Measurements from ENCODE around the gene ILDR1. TPM values are rescaled to one million over a fixed set of nuclear protein-coding genes. Genes with fewer than 3 reads are reported as not detected.

ILDR1 gene
- total and polyA plus RNA-seq, 10 of the 15 experiments (the other 5 are each of a cell fraction or from before 2014, with no cell fraction given): 1.3 to 12.0 (median 7.0) TPM

- TF ChIP-seq, protein P1, sequence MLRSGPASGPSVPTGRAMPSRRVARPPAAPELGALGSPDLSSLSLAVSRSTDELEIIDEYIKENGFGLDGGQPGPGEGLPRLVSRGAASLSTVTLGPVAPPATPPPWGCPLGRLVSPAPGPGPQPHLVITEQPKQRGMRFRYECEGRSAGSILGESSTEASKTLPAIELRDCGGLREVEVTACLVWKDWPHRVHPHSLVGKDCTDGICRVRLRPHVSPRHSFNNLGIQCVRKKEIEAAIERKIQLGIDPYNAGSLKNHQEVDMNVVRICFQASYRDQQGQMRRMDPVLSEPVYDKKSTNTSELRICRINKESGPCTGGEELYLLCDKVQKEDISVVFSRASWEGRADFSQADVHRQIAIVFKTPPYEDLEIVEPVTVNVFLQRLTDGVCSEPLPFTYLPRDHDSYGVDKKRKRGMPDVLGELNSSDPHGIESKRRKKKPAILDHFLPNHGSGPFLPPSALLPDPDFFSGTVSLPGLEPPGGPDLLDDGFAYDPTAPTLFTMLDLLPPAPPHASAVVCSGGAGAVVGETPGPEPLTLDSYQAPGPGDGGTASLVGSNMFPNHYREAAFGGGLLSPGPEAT (IDR thresholded peaks at IDR 0.05; ENCODE audit: low read depth): no peak; the same call in 1 of the 2 replicates
- TF ChIP-seq FOXM1 (IDR thresholded peaks at IDR 0.05; ENCODE audit: low read depth, low read length): no peak
- TF ChIP-seq, protein P2, sequence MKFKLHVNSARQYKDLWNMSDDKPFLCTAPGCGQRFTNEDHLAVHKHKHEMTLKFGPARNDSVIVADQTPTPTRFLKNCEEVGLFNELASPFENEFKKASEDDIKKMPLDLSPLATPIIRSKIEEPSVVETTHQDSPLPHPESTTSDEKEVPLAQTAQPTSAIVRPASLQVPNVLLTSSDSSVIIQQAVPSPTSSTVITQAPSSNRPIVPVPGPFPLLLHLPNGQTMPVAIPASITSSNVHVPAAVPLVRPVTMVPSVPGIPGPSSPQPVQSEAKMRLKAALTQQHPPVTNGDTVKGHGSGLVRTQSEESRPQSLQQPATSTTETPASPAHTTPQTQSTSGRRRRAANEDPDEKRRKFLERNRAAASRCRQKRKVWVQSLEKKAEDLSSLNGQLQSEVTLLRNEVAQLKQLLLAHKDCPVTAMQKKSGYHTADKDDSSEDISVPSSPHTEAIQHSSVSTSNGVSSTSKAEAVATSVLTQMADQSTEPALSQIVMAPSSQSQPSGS (IDR thresholded peaks at IDR 0.05; ENCODE audit: low read length): no peak
- TF ChIP-seq KAT2A (conservative IDR thresholded peaks at IDR 0.05; ENCODE audit: control insufficient read depth, low read depth, low read length): no peak
- no peak for TF ChIP-seq CREB1 (IDR thresholded peaks at IDR 0.05; ENCODE audit: low read depth)
- peak; percentile 68 for TF ChIP-seq MEF2B (IDR thresholded peaks at IDR 0.05; ENCODE audit: partially characterized antibody, poor library complexity, severe bottlenecking)
- TF ChIP-seq MEF2A (IDR thresholded peaks at IDR 0.05; ENCODE audit: insufficient read depth, low read depth, low read length): no peak
- no peak for TF ChIP-seq ETV6 (conservative IDR thresholded peaks at IDR 0.05 in 1 of 2, IDR thresholded peaks at IDR 0.05 in 1 of 2; ENCODE audit: borderline replicate concordance in 1 of 2, low read depth in 1 of 2)
- no peak for TF ChIP-seq STAT1 (conservative IDR thresholded peaks at IDR 0.05)
- no peak for TF ChIP-seq CHD1 (IDR thresholded peaks at IDR 0.05; ENCODE audit: low read depth, low read length)
- TF ChIP-seq MTA2 (IDR thresholded peaks at IDR 0.05; ENCODE audit: low read depth): peak; percentile 64; the same call in 1 of the 2 replicates
- TF ChIP-seq PBX3 (IDR thresholded peaks at IDR 0.05; ENCODE audit: insufficient replicate concordance, low read depth, low read length): no peak
- TF ChIP-seq NBN (IDR thresholded peaks at IDR 0.05): no peak
- TF ChIP-seq IKZF2 (IDR thresholded peaks at IDR 0.05): peak; percentile 38 to 40
- TF ChIP-seq SREBF1 (IDR thresholded peaks at IDR 0.05; ENCODE audit: low read length): no peak
- TF ChIP-seq SP1 (IDR thresholded peaks at IDR 0.05; ENCODE audit: low read depth, low read length): no peak
- no peak for TF ChIP-seq HSF1 (IDR thresholded peaks at IDR 0.05; ENCODE audit: low read depth, low read length)
- no peak for TF ChIP-seq HDGF (IDR thresholded peaks at IDR 0.05)
- TF ChIP-seq NFXL1 (IDR thresholded peaks at IDR 0.05; ENCODE audit: borderline replicate concordance): no peak
- TF ChIP-seq STAT3 (IDR thresholded peaks at IDR 0.05; ENCODE audit: low read depth, low read length): no peak
- no peak for TF ChIP-seq CHD4 (IDR thresholded peaks at IDR 0.05)
- TF ChIP-seq NR2F1 (conservative IDR thresholded peaks at IDR 0.05): no peak
- no peak for TF ChIP-seq SRF (IDR thresholded peaks at IDR 0.05; ENCODE audit: low read depth in 2 of 2, low read length in 2 of 2)
- no peak for TF ChIP-seq PAX8 (IDR thresholded peaks at IDR 0.05)
- TF ChIP-seq, protein P3, sequence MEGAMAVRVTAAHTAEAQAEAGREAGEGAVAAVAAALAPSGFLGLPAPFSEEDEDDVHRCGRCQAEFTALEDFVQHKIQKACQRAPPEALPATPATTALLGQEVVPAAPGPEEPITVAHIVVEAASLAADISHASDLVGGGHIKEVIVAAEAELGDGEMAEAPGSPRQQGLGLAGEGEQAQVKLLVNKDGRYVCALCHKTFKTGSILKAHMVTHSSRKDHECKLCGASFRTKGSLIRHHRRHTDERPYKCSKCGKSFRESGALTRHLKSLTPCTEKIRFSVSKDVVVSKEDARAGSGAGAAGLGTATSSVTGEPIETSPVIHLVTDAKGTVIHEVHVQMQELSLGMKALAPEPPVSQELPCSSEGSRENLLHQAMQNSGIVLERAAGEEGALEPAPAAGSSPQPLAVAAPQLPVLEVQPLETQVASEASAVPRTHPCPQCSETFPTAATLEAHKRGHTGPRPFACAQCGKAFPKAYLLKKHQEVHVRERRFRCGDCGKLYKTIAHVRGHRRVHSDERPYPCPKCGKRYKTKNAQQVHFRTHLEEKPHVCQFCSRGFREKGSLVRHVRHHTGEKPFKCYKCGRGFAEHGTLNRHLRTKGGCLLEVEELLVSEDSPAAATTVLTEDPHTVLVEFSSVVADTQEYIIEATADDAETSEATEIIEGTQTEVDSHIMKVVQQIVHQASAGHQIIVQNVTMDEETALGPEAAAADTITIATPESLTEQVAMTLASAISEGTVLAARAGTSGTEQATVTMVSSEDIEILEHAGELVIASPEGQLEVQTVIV (IDR thresholded peaks at IDR 0.05; ENCODE audit: borderline replicate concordance, partially characterized antibody): no peak
Measured at GRCh38 chr3:122052968-122053367, 30.9 kb upstream of the ILDR1 start (continued).
